Natural killer cell (primary cell): ENCODE measurements around the gene SEL1L2. TPM values are rescaled to one million over a fixed set of nuclear protein-coding genes. Genes with fewer than 3 reads are reported as not detected.

Experiments
- ATAC-seq, 3 donors: fragments of 150-1000 bp in 2 of 3; fragments of 200-7000 bp in 1 of 3; cut with Tn5 transposase; 1 replicate in 1 of 3; 2 replicates in 2 of 3; pipeline ENCODE4 v1.10.0; 2021; ENCODE audit warnings: mild to moderate bottlenecking in 2 of 3, moderate library complexity in 2 of 3
- DNase-seq, 2 donors: peaks; one replicate each; pipeline versions ENCODE4 v3.0.0 to v3.0.0-alpha.2; 2013 to 2021; ENCODE audit warnings: mixed read lengths in 1 of 2
- H3K27ac ChIP-seq: one replicate; pipeline ENCODE4 v1.5.1; 2013; ENCODE audit warnings: mild to moderate bottlenecking, low read length
- H3K27me3 ChIP-seq: one replicate; pipeline ENCODE4 v1.6.1; 2013; ENCODE audit warnings: low read length; ENCODE audit not compliant: control insufficient read depth, insufficient read depth
- H3K36me3 ChIP-seq: one replicate; pipeline ENCODE4 v1.6.1; 2013; ENCODE audit warnings: low read length; ENCODE audit not compliant: control insufficient read depth, insufficient read depth
- H3K4me1 ChIP-seq: one replicate; pipeline ENCODE4 v1.6.1; 2013; ENCODE audit warnings: low read length; ENCODE audit not compliant: control insufficient read depth, insufficient read depth
- H3K4me3 ChIP-seq: one replicate; pipeline ENCODE4 v1.5.1; 2013; ENCODE audit warnings: low read length
- H3K9me3 ChIP-seq: one replicate; pipeline ENCODE4 v1.6.1; 2013; ENCODE audit warnings: low read length; ENCODE audit not compliant: control insufficient read depth, insufficient read depth
- H3K27ac Mint-ChIP-seq, 2 donors: one replicate each; pipeline ENCODE4 v1.8.0; 2022; ENCODE audit warnings: mild to moderate bottlenecking in 2 of 2, mixed read lengths in 2 of 2, moderate library complexity in 1 of 2
- H3K27me3 Mint-ChIP-seq, 2 donors: one replicate each; pipeline ENCODE4 v1.8.0; 2022; ENCODE audit warnings: low read depth in 2 of 2, mixed read lengths in 2 of 2
- H3K36me3 Mint-ChIP-seq: one replicate; pipeline ENCODE4 v1.8.0; 2022; ENCODE audit warnings: mixed read lengths
- H3K4me1 Mint-ChIP-seq, 2 donors: one replicate each; pipeline ENCODE4 v1.8.0; 2022; ENCODE audit warnings: mixed read lengths in 2 of 2
- H3K4me3 Mint-ChIP-seq: one replicate; pipeline ENCODE4 v1.8.0; 2022; ENCODE audit warnings: mild to moderate bottlenecking, moderate library complexity, mixed read lengths
- H3K9me3 Mint-ChIP-seq, 2 donors: one replicate each; pipeline ENCODE4 v1.8.0; 2022; ENCODE audit warnings: mixed read lengths in 2 of 2
- WGBS: methylation state at CpG from one replicate; pipeline ENCODE4 v1.1.7; 2013; ENCODE audit warnings: missing lambda C conversion rate; ENCODE audit not compliant: insufficient coverage; 5-methylcytosine and 5-hydroxymethylcytosine counted together
- intact Hi-C: fragments of 100-400 bp; cut with micrococcal nuclease; formaldehyde crosslinking; loops from one replicate; pipeline ENCODE4 v1.14.2; 2022
- total RNA-seq, 4 donors: library from RNA; stranded (reverse); fragments of 120-200 nt in 1 of 4; gene quantifications; one replicate each; pipeline versions ENCODE4 v1.2.3 to v1.2.4, GENCODE V29; 2013 to 2022
- TF ChIP-seq, protein P1 (sequence below): fragments of 200-600 bp; IDR thresholded peaks from one replicate; pipeline ENCODE4 v1.8.0; 2022; ENCODE audit warnings: antibody characterized with exemption

Gene SEL1L2
- total RNA-seq, 3 donors from 2014 or later (not counting 1 experiment from before 2014, with no cell fraction given), result not detected

DNA sequence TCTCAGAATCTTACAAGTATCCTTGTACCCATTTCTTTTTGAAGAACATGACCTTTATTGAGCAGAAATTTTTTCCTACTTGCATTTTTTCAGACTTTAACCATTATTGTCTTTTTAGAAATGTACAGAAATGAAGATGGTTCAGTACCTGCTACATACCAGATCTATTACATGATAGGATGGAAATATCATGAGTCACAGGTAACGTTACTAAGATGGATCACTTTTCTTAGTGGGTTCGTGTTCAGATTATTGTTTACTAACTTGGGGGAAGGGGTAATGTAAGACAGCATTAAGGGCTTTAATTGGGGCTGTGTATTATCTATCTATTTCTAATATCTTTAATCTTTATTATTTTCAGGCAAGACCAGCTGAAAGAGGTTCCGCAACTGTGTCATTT is 173.7 kb downstream of the SEL1L2 start:
- DNase-seq (no peak), ATAC-seq (no peak)
- Histone ChIP-seq H3K27me3 (no peaks in the 10 kb centered on the region), H3K27ac (no peak overlapping the region), H3K4me1 (no peaks in the 10 kb centered on the region), H3K4me3 (no peak overlapping the region), H3K9me3 (no peaks in the 10 kb centered on the region), H3K36me3 (peaks cover 48% of the 10 kb centered on the region)
- TF ChIP-seq, protein P1, sequence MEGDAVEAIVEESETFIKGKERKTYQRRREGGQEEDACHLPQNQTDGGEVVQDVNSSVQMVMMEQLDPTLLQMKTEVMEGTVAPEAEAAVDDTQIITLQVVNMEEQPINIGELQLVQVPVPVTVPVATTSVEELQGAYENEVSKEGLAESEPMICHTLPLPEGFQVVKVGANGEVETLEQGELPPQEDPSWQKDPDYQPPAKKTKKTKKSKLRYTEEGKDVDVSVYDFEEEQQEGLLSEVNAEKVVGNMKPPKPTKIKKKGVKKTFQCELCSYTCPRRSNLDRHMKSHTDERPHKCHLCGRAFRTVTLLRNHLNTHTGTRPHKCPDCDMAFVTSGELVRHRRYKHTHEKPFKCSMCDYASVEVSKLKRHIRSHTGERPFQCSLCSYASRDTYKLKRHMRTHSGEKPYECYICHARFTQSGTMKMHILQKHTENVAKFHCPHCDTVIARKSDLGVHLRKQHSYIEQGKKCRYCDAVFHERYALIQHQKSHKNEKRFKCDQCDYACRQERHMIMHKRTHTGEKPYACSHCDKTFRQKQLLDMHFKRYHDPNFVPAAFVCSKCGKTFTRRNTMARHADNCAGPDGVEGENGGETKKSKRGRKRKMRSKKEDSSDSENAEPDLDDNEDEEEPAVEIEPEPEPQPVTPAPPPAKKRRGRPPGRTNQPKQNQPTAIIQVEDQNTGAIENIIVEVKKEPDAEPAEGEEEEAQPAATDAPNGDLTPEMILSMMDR, result no peak
- no peaks in the 10 kb centered on the region for H3K4me1 Mint-ChIP-seq
- peaks cover 17% of the 10 kb centered on the region for H3K36me3 Mint-ChIP-seq
- peak overlapping the region; percentile 24 to 31 for H3K27ac Mint-ChIP-seq
- WGBS, result no CpG with 5 or more reads among the region's 3 CpGs
- no peaks in the 10 kb centered on the region for H3K9me3 Mint-ChIP-seq
- H3K4me3 Mint-ChIP-seq, result no peak overlapping the region
- H3K27me3 Mint-ChIP-seq, result no peaks in the 10 kb centered on the region
- intact Hi-C loops, result no loop called here

DNA sequence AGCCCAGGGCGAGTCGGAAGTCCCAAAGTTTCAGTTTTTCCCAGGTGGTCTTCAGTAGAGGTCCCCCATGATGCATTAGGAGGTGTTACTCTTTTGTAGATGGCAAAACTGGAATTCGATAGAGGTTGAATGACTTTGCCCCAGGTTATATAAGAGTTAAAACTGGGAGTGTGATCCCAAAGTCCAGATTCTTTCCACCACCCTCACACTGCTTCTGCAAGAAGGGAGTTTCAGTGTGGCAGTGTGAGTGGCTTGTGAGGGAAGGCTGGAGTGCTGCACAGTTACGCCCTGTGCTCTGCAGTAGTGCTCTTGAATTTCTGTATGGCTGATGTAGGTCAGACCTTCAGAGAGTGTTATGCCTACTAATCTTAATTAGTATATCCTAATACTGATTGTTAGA is 175.7 kb downstream of the SEL1L2 start:
- Histone ChIP-seq H3K27ac (no peak overlapping the region), H3K4me3 (no peak overlapping the region), H3K4me1 (no peaks in the 10 kb centered on the region), H3K9me3 (no peaks in the 10 kb centered on the region), H3K36me3 (peaks cover 68% of the 10 kb centered on the region), H3K27me3 (no peaks in the 10 kb centered on the region)
- 95% methylated on average over 3 of the region's 4 CpGs for WGBS
- no peaks in the 10 kb centered on the region for H3K9me3 Mint-ChIP-seq
- no peak for DNase-seq
- no peaks in the 10 kb centered on the region for H3K27me3 Mint-ChIP-seq
- ATAC-seq, result no peak
- no peaks in the 10 kb centered on the region for H3K4me1 Mint-ChIP-seq
- TF ChIP-seq, protein P1, result no peak
- H3K27ac Mint-ChIP-seq, result no peak overlapping the region
- H3K4me3 Mint-ChIP-seq, result no peak overlapping the region
- intact Hi-C loops, result no loop called here
- peaks cover 17% of the 10 kb centered on the region for H3K36me3 Mint-ChIP-seq

DNA sequence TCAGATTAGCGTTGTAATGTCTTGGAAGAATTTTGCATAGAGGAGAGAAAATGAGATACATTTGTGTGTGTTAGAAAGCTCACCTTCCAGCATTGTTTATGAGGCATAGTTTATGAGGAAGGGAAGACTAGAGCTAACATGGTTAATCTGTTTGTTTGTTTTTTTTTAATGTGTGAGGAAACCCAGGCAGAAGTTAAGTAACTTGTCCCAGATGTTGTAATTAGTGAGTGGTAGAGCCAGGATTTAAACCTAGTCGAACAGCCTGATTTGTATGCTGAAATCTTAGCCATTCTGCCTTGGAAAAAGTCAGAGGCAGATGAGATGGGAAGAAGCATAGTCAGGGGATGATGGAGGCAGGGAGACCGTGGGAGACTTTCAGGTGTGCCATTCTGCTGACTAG is 176.5 kb downstream of the SEL1L2 start:
- H3K4me3 ChIP-seq, result no peak overlapping the region
- H3K27ac ChIP-seq, result no peak overlapping the region
- no peak overlapping the region for H3K4me3 Mint-ChIP-seq
- no peaks in the 10 kb centered on the region for H3K27me3 Mint-ChIP-seq
- no peaks in the 10 kb centered on the region for H3K27me3 ChIP-seq
- intact Hi-C loops, result no loop called here
- ATAC-seq (no peak), DNase-seq (no peak)
- peaks cover 75% of the 10 kb centered on the region for H3K36me3 ChIP-seq
- peaks cover 16% of the 10 kb centered on the region for H3K36me3 Mint-ChIP-seq
- TF ChIP-seq, protein P1, result no peak
- over 99% methylated on average over 3 of the region's 3 CpGs for WGBS
- H3K4me1 Mint-ChIP-seq, result no peaks in the 10 kb centered on the region
- H3K27ac Mint-ChIP-seq, result peak overlapping the region in 1 of 2 donors; percentile 27
- H3K9me3 Mint-ChIP-seq, result no peaks in the 10 kb centered on the region
- H3K4me1 ChIP-seq, result no peaks in the 10 kb centered on the region
- H3K9me3 ChIP-seq, result no peaks in the 10 kb centered on the region

DNA sequence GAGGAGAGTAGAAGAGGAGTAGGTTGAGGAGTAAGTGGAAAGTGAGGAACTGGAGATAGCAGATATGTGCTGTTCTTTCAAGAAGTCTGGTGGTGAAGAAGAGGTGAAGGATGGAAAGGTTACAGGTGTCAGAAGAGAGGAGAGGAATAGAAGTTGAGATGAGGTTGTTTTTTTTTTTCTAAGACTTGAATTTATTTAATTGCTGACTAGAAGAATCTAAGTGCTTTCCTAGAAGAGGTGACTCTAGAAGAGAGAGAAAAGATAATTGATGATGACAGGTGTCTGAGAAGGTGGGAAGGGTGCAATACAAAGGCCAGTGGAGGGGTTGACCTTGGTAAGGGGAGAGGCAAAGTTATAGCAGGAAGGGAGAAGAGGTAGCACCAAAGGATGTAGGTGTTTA is 180.0 kb downstream of the SEL1L2 start:
- TF ChIP-seq, protein P1, result no peak
- Mint-ChIP-seq H3K9me3 (no peaks in the 10 kb centered on the region), H3K36me3 (peaks cover 9% of the 10 kb centered on the region), H3K27ac (no peak overlapping the region), H3K27me3 (no peaks in the 10 kb centered on the region), H3K4me1 (no peaks in the 10 kb centered on the region), H3K4me3 (no peak overlapping the region)
- Histone ChIP-seq H3K4me1 (no peaks in the 10 kb centered on the region), H3K4me3 (no peak overlapping the region), H3K27ac (no peak overlapping the region), H3K27me3 (no peaks in the 10 kb centered on the region), H3K36me3 (peaks cover 80% of the 10 kb centered on the region), H3K9me3 (no peaks in the 10 kb centered on the region)
- no peak for ATAC-seq
- DNase-seq, result no peak
- intact Hi-C loops, result no loop called here
